MM.1S (cell line): ENCODE measurements around the gene PRKCE.

ENCODE experiments used
- EZH2 ChIP-seq: fragments of 300-600 bp; sonication (generic); optimal IDR thresholded peaks from 2 replicates; pipeline ENCODE3; 2017; ENCODE audit warnings: low read depth, mild to moderate bottlenecking, antibody characterized with exemption, low read length, mixed read lengths
- EZH2phosphoT487 ChIP-seq: fragments of 300-600 bp; sonication (generic); IDR thresholded peaks from 2 replicates; pipeline ENCODE4 v1.6.1; 2018; ENCODE audit warnings: antibody characterized with exemption, low read length
- TF ChIP-seq, protein P1 (sequence below): fragments of 300-600 bp; sonication (generic); IDR thresholded peaks from 2 replicates; pipeline ENCODE4 v1.5.1; 2016; ENCODE audit warnings: antibody characterized with exemption, low read length, mixed read lengths

DNA sequence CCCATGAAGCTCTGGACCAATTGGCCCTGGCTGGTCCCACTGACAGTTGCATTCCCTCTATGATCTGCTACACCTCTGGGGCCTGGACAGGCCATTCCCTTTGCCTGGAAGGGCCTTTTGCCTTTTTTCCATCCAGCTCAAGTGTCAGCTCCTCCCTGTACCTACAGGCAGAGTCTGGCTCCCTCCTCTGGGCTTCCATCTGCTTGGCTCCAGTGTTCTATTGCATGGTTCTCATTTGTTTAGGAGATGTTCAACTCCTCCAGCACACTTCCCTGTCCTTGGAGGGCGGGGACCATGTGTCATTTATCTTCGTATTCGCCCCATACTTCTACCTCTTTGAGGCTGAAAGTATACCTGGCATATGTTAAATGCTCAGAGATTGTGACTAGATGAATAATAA is 61.1 kb downstream of the PRKCE start:
- TF ChIP-seq, protein P1, sequence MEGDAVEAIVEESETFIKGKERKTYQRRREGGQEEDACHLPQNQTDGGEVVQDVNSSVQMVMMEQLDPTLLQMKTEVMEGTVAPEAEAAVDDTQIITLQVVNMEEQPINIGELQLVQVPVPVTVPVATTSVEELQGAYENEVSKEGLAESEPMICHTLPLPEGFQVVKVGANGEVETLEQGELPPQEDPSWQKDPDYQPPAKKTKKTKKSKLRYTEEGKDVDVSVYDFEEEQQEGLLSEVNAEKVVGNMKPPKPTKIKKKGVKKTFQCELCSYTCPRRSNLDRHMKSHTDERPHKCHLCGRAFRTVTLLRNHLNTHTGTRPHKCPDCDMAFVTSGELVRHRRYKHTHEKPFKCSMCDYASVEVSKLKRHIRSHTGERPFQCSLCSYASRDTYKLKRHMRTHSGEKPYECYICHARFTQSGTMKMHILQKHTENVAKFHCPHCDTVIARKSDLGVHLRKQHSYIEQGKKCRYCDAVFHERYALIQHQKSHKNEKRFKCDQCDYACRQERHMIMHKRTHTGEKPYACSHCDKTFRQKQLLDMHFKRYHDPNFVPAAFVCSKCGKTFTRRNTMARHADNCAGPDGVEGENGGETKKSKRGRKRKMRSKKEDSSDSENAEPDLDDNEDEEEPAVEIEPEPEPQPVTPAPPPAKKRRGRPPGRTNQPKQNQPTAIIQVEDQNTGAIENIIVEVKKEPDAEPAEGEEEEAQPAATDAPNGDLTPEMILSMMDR: no peak
- no peak for TF ChIP-seq EZH2phosphoT487
- no peak for TF ChIP-seq EZH2
